ENCODE results near the gene SEMA5A. TPM values are rescaled to one million over a fixed set of nuclear protein-coding genes. Genes with fewer than 3 reads are reported as not detected.

The SEMA5A gene
- total RNA-seq, 4 donors from 2014 or later, result 2.3 to 4.7 (median 3.7) TPM

GRCh38 chr5:9009931-9010651 lies 535.8 kb downstream of the SEMA5A start:
- no peak overlapping the region for H3K27ac ChIP-seq
- WGBS, 2 donors (ENCODE audit: low coverage in 1 of 2), result 69 to 83% methylated on average over 4 to 7 of the region's 7 CpGs
- H3K9me3 ChIP-seq, result no peaks in the 10 kb centered on the region
- ATAC-seq, result no peak
- H3K4me1 ChIP-seq, result no peaks in the 10 kb centered on the region
- no peak for TF ChIP-seq POLR2A (IDR thresholded peaks at IDR 0.05)
- TF ChIP-seq POLR2AphosphoS5 (IDR thresholded peaks at IDR 0.05), result no peak
- TF ChIP-seq CTCF (IDR thresholded peaks at IDR 0.05), result no peak
- no peak for TF ChIP-seq EP300 (IDR thresholded peaks at IDR 0.05)
- no peak overlapping the region for H3K4me3 ChIP-seq
- no peaks in the 10 kb centered on the region for H3K27me3 ChIP-seq
- no peaks in the 10 kb centered on the region for H3K36me3 ChIP-seq

GRCh38 chr5:8997542-8998070 lies 548.3 kb downstream of the SEMA5A start:
- no peaks in the 10 kb centered on the region for H3K4me1 ChIP-seq
- H3K36me3 ChIP-seq, result no peaks in the 10 kb centered on the region
- no peaks in the 10 kb centered on the region for H3K27me3 ChIP-seq
- 11 to 20% methylated on average over 1 of the region's 1 CpG for WGBS, 2 donors (ENCODE audit: low coverage in 1 of 2)
- H3K4me3 ChIP-seq, result no peak overlapping the region
- H3K27ac ChIP-seq, result no peak overlapping the region
- TF ChIP-seq POLR2A (IDR thresholded peaks at IDR 0.05) (no peak), POLR2AphosphoS5 (IDR thresholded peaks at IDR 0.05) (no peak), EP300 (IDR thresholded peaks at IDR 0.05) (no peak), CTCF (IDR thresholded peaks at IDR 0.05) (no peak)
- no peak for ATAC-seq
- H3K9me3 ChIP-seq, result no peaks in the 10 kb centered on the region

- no peak for ATAC-seq
- TF ChIP-seq POLR2A (IDR thresholded peaks at IDR 0.05) (no peak), EP300 (IDR thresholded peaks at IDR 0.05) (no peak), CTCF (IDR thresholded peaks at IDR 0.05) (no peak)
- no peak overlapping the region for H3K27ac ChIP-seq
- H3K27me3 ChIP-seq, result no peaks in the 10 kb centered on the region
- H3K4me1 ChIP-seq, result no peaks in the 10 kb centered on the region
- no peaks in the 10 kb centered on the region for H3K9me3 ChIP-seq
- H3K36me3 ChIP-seq, result no peaks in the 10 kb centered on the region
- H3K4me3 ChIP-seq, result no peak overlapping the region
Observed at GRCh38 chr5:8993031-8993430, 552.8 kb downstream of the SEMA5A start.

Small RNAs within 50 kb of the gene (small RNA-seq; reads per million reads assigned to genes)
- 0 reads per million in 4 donors for gene MIR4636
- 160 to 637 (median 396) reads per million in 4 donors for gene SNORD123

Other genes starting within 250 kb of the SEMA5A start
- gene TAS2R1, start 84.3 kb upstream of the SEMA5A start, total RNA-seq, result not detected

Data from gastroesophageal sphincter (tissue), 4 donors.